ENCODE data around the gene USP19. TPM values are rescaled to one million over a fixed set of nuclear protein-coding genes. Genes with fewer than 3 reads are reported as not detected.

Gene USP19
- total RNA-seq, 4 donors from 2014 or later = 72.3 to 113 (median 83.6) TPM

GRCh38 chr3:49076646-49077045 is 44.0 kb downstream of the USP19 start:
- no peaks in the 10 kb centered on the region for H3K9me3 ChIP-seq
- WGBS, 2 donors = 66 to 83% methylated on average over 4 of the region's 4 CpGs
- H3K36me3 ChIP-seq = peaks cover 0 to 67% (median 31%) of the 10 kb centered on the region in 3 donors

GRCh38 chr3:49076116-49076515 is 44.5 kb downstream of the USP19 start:
- Histone ChIP-seq H3K27ac (no peak overlapping the region), H3K36me3 (peaks cover 0 to 72% (median 31%) of the 10 kb centered on the region in 3 donors), H3K4me3 (no peak overlapping the region), H3K9me3 (no peaks in the 10 kb centered on the region), H3K4me1 (peaks cover 0 to 9% (median 0%) of the 10 kb centered on the region in 4 donors), H3K27me3 (no peaks in the 10 kb centered on the region)
- 96% methylated on average over 13 of the region's 13 CpGs for WGBS, 2 donors
- no peak for DNase-seq (ENCODE audit: low spot score in 2 of 2)
- TF ChIP-seq EP300 (IDR thresholded peaks at IDR 0.05) = no peak
- TF ChIP-seq POLR2A (IDR thresholded peaks at IDR 0.05) = no peak
- TF ChIP-seq, protein P1, sequence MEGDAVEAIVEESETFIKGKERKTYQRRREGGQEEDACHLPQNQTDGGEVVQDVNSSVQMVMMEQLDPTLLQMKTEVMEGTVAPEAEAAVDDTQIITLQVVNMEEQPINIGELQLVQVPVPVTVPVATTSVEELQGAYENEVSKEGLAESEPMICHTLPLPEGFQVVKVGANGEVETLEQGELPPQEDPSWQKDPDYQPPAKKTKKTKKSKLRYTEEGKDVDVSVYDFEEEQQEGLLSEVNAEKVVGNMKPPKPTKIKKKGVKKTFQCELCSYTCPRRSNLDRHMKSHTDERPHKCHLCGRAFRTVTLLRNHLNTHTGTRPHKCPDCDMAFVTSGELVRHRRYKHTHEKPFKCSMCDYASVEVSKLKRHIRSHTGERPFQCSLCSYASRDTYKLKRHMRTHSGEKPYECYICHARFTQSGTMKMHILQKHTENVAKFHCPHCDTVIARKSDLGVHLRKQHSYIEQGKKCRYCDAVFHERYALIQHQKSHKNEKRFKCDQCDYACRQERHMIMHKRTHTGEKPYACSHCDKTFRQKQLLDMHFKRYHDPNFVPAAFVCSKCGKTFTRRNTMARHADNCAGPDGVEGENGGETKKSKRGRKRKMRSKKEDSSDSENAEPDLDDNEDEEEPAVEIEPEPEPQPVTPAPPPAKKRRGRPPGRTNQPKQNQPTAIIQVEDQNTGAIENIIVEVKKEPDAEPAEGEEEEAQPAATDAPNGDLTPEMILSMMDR (IDR thresholded peaks at IDR 0.05) = no peak

More at GRCh38 chr3:49076646-49077045, 44.0 kb downstream of the USP19 start:
- Histone ChIP-seq H3K4me1 (peaks cover 0 to 11% (median 0%) of the 10 kb centered on the region in 4 donors), H3K4me3 (no peak overlapping the region), H3K27ac (no peak overlapping the region), H3K27me3 (no peaks in the 10 kb centered on the region)
- DNase-seq (ENCODE audit: low spot score in 2 of 2) = no peak
- no peak for TF ChIP-seq POLR2A (IDR thresholded peaks at IDR 0.05)
- no peak for TF ChIP-seq EP300 (IDR thresholded peaks at IDR 0.05)
- TF ChIP-seq, protein P1 (IDR thresholded peaks at IDR 0.05) = no peak

Small RNAs within 50 kb of the gene (small RNA-seq; reads per million reads assigned to genes)
- gene RN7SL182P = not detected

Other genes with a start within 250 kb of the USP19 start
- gene SLC25A20, start 221.9 kb downstream of the USP19 start, total RNA-seq = 10 to 100 TPM; 19.6 to 39.3 (median 22.1) TPM
- gene ARIH2, start 202.0 kb downstream of the USP19 start, total RNA-seq = 100 to 1,000 TPM in 2 of 4 donors, 10 to 100 TPM in 2; 68.8 to 115 (median 94.4) TPM
- gene P4HTM, start 130.6 kb downstream of the USP19 start, total RNA-seq = 10 to 100 TPM; 76.4 to 99.0 (median 88.8) TPM
- 100 to 1,000 TPM in 3 of 4 donors, 10 to 100 TPM in 1; 95.3 to 138 (median 117) TPM for gene WDR6, start 113.4 kb downstream of the USP19 start, total RNA-seq
- gene DALRD3, start 102.2 kb downstream of the USP19 start, total RNA-seq = 10 to 100 TPM; 35.7 to 48.6 (median 43.8) TPM
- 100 to 1,000 TPM; 116 to 122 (median 118) TPM for gene NDUFAF3, start 98.7 kb downstream of the USP19 start, total RNA-seq
- 100 to 1,000 TPM; 108 to 156 (median 128) TPM for gene IMPDH2, start 91.4 kb downstream of the USP19 start, total RNA-seq
- gene QRICH1, start 26.8 kb downstream of the USP19 start, total RNA-seq = 10 to 100 TPM; 66.2 to 93.9 (median 82.6) TPM
- gene QARS1, start 16.1 kb downstream of the USP19 start, total RNA-seq = 100 to 1,000 TPM; 137 to 227 (median 161) TPM
- gene LAMB2, start 12.2 kb upstream of the USP19 start, total RNA-seq = 100 to 1,000 TPM; 589 to 844 (median 649) TPM
- gene CCDC71, start 45.5 kb upstream of the USP19 start, total RNA-seq = 10 to 100 TPM; 30.4 to 38.3 (median 36.3) TPM
- gene KLHDC8B, start 50.8 kb upstream of the USP19 start, total RNA-seq = 10 to 100 TPM; 20.8 to 33.1 (median 29.7) TPM
- 1 to 10 TPM; 2.6 to 3.3 (median 3.0) TPM for gene C3orf62, start 156.4 kb upstream of the USP19 start, total RNA-seq
- 10 to 100 TPM; 33.7 to 49.8 (median 46.0) TPM for gene USP4, start 219.2 kb upstream of the USP19 start, total RNA-seq
- 100 to 1,000 TPM; 217 to 359 (median 310) TPM for gene GPX1, start 237.5 kb upstream of the USP19 start, total RNA-seq